IMR-90 (cell line): ENCODE data around the gene SMC4. TPM values are rescaled to one million over a fixed set of nuclear protein-coding genes. Genes with fewer than 3 reads are reported as not detected.

Source experiments
- ATAC-seq: fragments of 200-7000 bp; cut with Tn5 transposase; 2 replicates; pipeline ENCODE4 v1.9.1; 2020; ENCODE audit warnings: low read depth, mild to moderate bottlenecking, moderate library complexity
- BruUV-seq: library from RNA; stranded (reverse); fragments of 400-500 nt; replicated peaks from 2 replicates; lab custom pipeline; 2021; lab: Mats Ljungman, UMichigan
- CTCF ChIA-PET: fragments of 300-600 bp; formaldehyde crosslinking; extraction: SDS; loops from one replicate; lab custom pipeline; 2021; ENCODE audit warnings: antibody characterized with exemption; lab: Yijun Ruan, JAX
- POLR2A ChIA-PET: fragments of 300-600 bp; sonication (Branson Sonifier 250); formaldehyde crosslinking; loops from one replicate; lab custom pipeline; 2022; ENCODE audit warnings: antibody characterized with exemption; ENCODE audit not compliant: unreplicated experiment; lab: Charles Lee
- DNase-seq: peaks from one replicate; pipeline ENCODE4 v3.0.0; 2013
- H2AFZ ChIP-seq: replicated peaks from 2 replicates; pipeline ENCODE3; 2013; ENCODE audit warnings: low read length, mild to moderate bottlenecking; ENCODE audit not compliant: poor library complexity
- H2AK5ac ChIP-seq: 2 replicates; pipeline ENCODE4 v1.6.1; 2013; ENCODE audit warnings: low read depth, low read length, inconsistent platforms
- H2AK9ac ChIP-seq: replicated peaks from 2 replicates; pipeline ENCODE3; 2013; ENCODE audit warnings: mild to moderate bottlenecking, low read depth, low read length, moderate library complexity; ENCODE audit not compliant: poor library complexity
- H2BK120ac ChIP-seq: 2 replicates; pipeline ENCODE4 v1.6.1; 2013; ENCODE audit warnings: low read depth, low read length, inconsistent platforms
- H2BK15ac ChIP-seq: 3 replicates; pipeline ENCODE4 v1.6.1; 2013; ENCODE audit warnings: low read depth, low read length, inconsistent platforms
- H2BK20ac ChIP-seq: 2 replicates; pipeline ENCODE4 v1.6.1; 2013; ENCODE audit warnings: low read depth, mild to moderate bottlenecking, inconsistent platforms, low read length, moderate library complexity
- H2BK5ac ChIP-seq: 2 replicates; pipeline ENCODE4 v1.6.1; 2013; ENCODE audit warnings: mild to moderate bottlenecking, low read depth, low read length, inconsistent platforms; ENCODE audit not compliant: poor library complexity, severe bottlenecking
- H3K14ac ChIP-seq: replicated peaks from 2 replicates; pipeline ENCODE4 v1.6.1; 2013; ENCODE audit warnings: low read depth, low read length, inconsistent platforms
- H3K18ac ChIP-seq: 2 replicates; pipeline ENCODE4 v1.6.1; 2013; ENCODE audit warnings: low read depth, low read length, control low read depth
- H3K23ac ChIP-seq: 2 replicates; pipeline ENCODE4 v1.6.1; 2013; ENCODE audit warnings: low read depth, low read length, inconsistent platforms
- H3K27ac ChIP-seq: 2 replicates; pipeline ENCODE4 v1.5.1; 2013; ENCODE audit warnings: mild to moderate bottlenecking, control low read depth, low read length; ENCODE audit not compliant: insufficient read depth
- H3K27me3 ChIP-seq: 2 replicates; pipeline ENCODE4 v1.6.1; 2013; ENCODE audit warnings: low read length; ENCODE audit not compliant: control insufficient read depth, insufficient read depth
- H3K36me3 ChIP-seq: 2 replicates; pipeline ENCODE4 v1.6.1; 2013; ENCODE audit warnings: low read length, mixed read lengths; ENCODE audit not compliant: control insufficient read depth, insufficient read depth
- H3K4ac ChIP-seq: 2 replicates; pipeline ENCODE4 v1.6.1; 2013; ENCODE audit warnings: low read depth, low read length, inconsistent platforms
- H3K4me1 ChIP-seq: 2 replicates; pipeline ENCODE4 v1.6.1; 2013; ENCODE audit warnings: low read length, mixed read lengths; ENCODE audit not compliant: control insufficient read depth, insufficient read depth
- H3K4me2 ChIP-seq: 2 replicates; pipeline ENCODE4 v1.6.1; 2013; ENCODE audit warnings: low read depth, mild to moderate bottlenecking, control low read depth, low read length, moderate library complexity
- H3K4me3 ChIP-seq: 2 replicates; pipeline ENCODE4 v1.5.1; 2013; ENCODE audit warnings: low read depth, mild to moderate bottlenecking, control low read depth, low read length, moderate library complexity; ENCODE audit not compliant: insufficient read depth
- H3K56ac ChIP-seq: 2 replicates; pipeline ENCODE4 v1.6.1; 2013; ENCODE audit warnings: low read length, inconsistent platforms; ENCODE audit not compliant: insufficient read depth; ENCODE audit errors: extremely low read depth
- H3K79me1 ChIP-seq, 2 experiments: 2 replicates each; pipeline ENCODE4 v1.6.1; 2013; ENCODE audit warnings: low read length in 2 of 2, inconsistent platforms in 1 of 2, low read depth in 1 of 2
- H3K9ac ChIP-seq: 2 replicates; pipeline ENCODE4 v1.6.1; 2013; ENCODE audit warnings: low read depth, low read length, control low read depth
- H3K9me1 ChIP-seq: 2 replicates; pipeline ENCODE4 v1.6.1; 2013; ENCODE audit warnings: low read length, inconsistent platforms; ENCODE audit not compliant: insufficient read depth
- H3K9me3 ChIP-seq: 2 replicates; pipeline ENCODE4 v1.6.1; 2013; ENCODE audit warnings: low read length; ENCODE audit not compliant: control insufficient read depth, insufficient read depth
- H4K20me1 ChIP-seq: 2 replicates; pipeline ENCODE4 v1.6.1; 2013; ENCODE audit warnings: low read length, inconsistent platforms; ENCODE audit not compliant: insufficient read depth
- H4K5ac ChIP-seq: 2 replicates; pipeline ENCODE4 v1.6.1; 2013; ENCODE audit warnings: mild to moderate bottlenecking, low read depth, low read length, control low read depth
- H4K8ac ChIP-seq, 2 experiments: 2 replicates each; pipeline ENCODE4 v1.6.1; 2013; ENCODE audit warnings: low read depth in 2 of 2, low read length in 2 of 2, control low read depth in 1 of 2, inconsistent platforms in 1 of 2
- H4K91ac ChIP-seq: 2 replicates; pipeline ENCODE4 v1.6.1; 2013; ENCODE audit warnings: low read depth, low read length, inconsistent platforms; ENCODE audit not compliant: insufficient read depth
- BHLHE40 ChIP-seq: fragments of 150-350 bp; IDR thresholded peaks from 2 replicates; pipeline ENCODE4 v1.6.1; 2016; ENCODE audit warnings: mild to moderate bottlenecking, low read depth, low read length
- CEBPB ChIP-seq: IDR thresholded peaks from 2 replicates; pipeline ENCODE4 v1.6.1; 2012; ENCODE audit warnings: low read depth, low read length, improper control_type of control experiment
- CHD1 ChIP-seq: IDR thresholded peaks from 2 replicates; pipeline ENCODE4 v1.6.1; 2012; ENCODE audit warnings: low read depth, low read length, improper control_type of control experiment
- CTCF ChIP-seq: conservative IDR thresholded peaks from 2 replicates; pipeline ENCODE4 v1.5.1; 2012; ENCODE audit warnings: mild to moderate bottlenecking, low read depth, low read length, improper control_type of control experiment
- FOS ChIP-seq: fragments of 150-350 bp; IDR thresholded peaks from 2 replicates; pipeline ENCODE4 v1.6.1; 2016; ENCODE audit warnings: low read depth, low read length
- MAFK ChIP-seq: IDR thresholded peaks from 2 replicates; pipeline ENCODE4 v1.6.1; 2012; ENCODE audit warnings: low read depth, low read length, improper control_type of control experiment
- MAZ ChIP-seq: IDR thresholded peaks from 2 replicates; pipeline ENCODE4 v1.6.1; 2012; ENCODE audit warnings: low read depth, mild to moderate bottlenecking, low read length, improper control_type of control experiment, moderate library complexity, borderline replicate concordance
- MXI1 ChIP-seq: IDR thresholded peaks from 2 replicates; pipeline ENCODE4 v1.6.1; 2012; ENCODE audit warnings: low read depth, mild to moderate bottlenecking, low read length, moderate library complexity, borderline replicate concordance
- NFE2L2 ChIP-seq: fragments of 150-350 bp; IDR thresholded peaks from 2 replicates; pipeline ENCODE4 v1.6.1; 2016; ENCODE audit warnings: low read depth, mild to moderate bottlenecking, low read length
- POLR2A ChIP-seq: IDR thresholded peaks from 2 replicates; pipeline ENCODE4 v1.6.1; 2012; ENCODE audit warnings: mild to moderate bottlenecking, low read depth, low read length
- RAD21 ChIP-seq: IDR thresholded peaks from 2 replicates; pipeline ENCODE4 v1.6.1; 2012; ENCODE audit warnings: low read length, improper control_type of control experiment
- RCOR1 ChIP-seq: IDR thresholded peaks from 2 replicates; pipeline ENCODE4 v1.6.1; 2012; ENCODE audit warnings: mild to moderate bottlenecking, low read length, improper control_type of control experiment; ENCODE audit not compliant: insufficient replicate concordance
- RFX5 ChIP-seq: IDR thresholded peaks from 2 replicates; pipeline ENCODE4 v1.8.0; 2012; ENCODE audit warnings: low read depth, mild to moderate bottlenecking, low read length, moderate library complexity
- SMC3 ChIP-seq: fragments of 150-350 bp; IDR thresholded peaks from 2 replicates; pipeline ENCODE4 v1.6.1; 2016; ENCODE audit warnings: low read depth, mild to moderate bottlenecking, antibody characterized with exemption, low read length, moderate library complexity
- WGBS, 2 experiments: methylation state at CpG; one replicate each; pipeline versions ENCODE4 v1.1.5 to v1.1.7; 2013; ENCODE audit warnings: missing lambda C conversion rate in 2 of 2; ENCODE audit not compliant: insufficient read length in 1 of 2; ENCODE audit errors: extremely low coverage in 2 of 2; 5-methylcytosine and 5-hydroxymethylcytosine counted together
- dilution Hi-C: fragments of 300-500 bp; cut with HindIII; formaldehyde crosslinking; loops from one replicate; pipeline ENCODE4 v1.14.3; 2018; ENCODE audit warnings: low sequenced_read_pairs; ENCODE audit not compliant: unreplicated experiment
- in situ Hi-C: fragments of 300-500 bp; cut with MboI; formaldehyde crosslinking; loops from 3 replicates; pipeline ENCODE4 v1.14.3; 2019; ENCODE audit warnings: low sequenced_read_pairs, inconsistent platforms, mixed read lengths
- intact Hi-C: fragments of 100-400 bp; cut with micrococcal nuclease; formaldehyde crosslinking; loops from 2 replicates; pipeline ENCODE4 v1.10.0; 2022
- polyA plus RNA-seq, 3 experiments: library from polyadenylated mRNA; depleted of rRNA; stranded (reverse); fragments of >200 nt; gene quantifications; 2 replicates each; pipeline ENCODE4 v1.2.3, GENCODE V29; 2012; ENCODE audit warnings: low replicate concordance in 1 of 3
- total RNA-seq: library from RNA; depleted of rRNA; stranded (reverse); fragments of >200 nt; gene quantifications from 2 replicates; pipeline ENCODE4 v1.2.3, GENCODE V29; 2012
- TF ChIP-seq, protein P1 (sequence below): fragments of 150-350 bp; IDR thresholded peaks from 2 replicates; pipeline ENCODE4 v1.6.1; 2016; ENCODE audit warnings: low read depth, mild to moderate bottlenecking, low read length, moderate library complexity, borderline replicate concordance

Gene SMC4
- total and polyA plus RNA-seq, 2 of the 4 experiments (the other 2 are of a cell fraction) = 48.8 to 50.1 TPM

DNA sequence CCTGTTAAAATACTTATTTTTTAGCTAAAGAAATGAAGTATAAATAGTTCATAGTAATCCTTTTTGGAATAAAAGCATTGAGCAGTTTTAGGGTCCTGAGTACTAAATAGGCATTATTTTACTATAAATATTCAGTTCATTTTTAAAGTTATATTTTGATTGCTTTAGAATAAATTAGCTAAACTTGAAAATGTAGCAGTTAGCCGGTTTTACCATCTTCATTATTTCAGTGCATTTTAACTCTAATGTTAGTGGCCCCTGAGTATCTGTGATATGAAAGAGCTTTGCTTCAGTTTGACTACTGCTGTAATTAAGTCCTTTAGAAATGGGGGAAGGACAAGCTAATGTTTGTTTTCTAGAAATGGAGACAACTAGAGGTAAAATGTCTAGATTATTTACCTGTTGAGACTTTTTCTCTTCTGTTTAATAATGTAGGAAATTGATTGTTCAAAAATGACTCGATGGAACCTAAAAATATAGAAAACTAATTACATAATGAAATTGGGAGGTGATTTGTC is 3.6 kb downstream of the SMC4 start:
- no peaks in the 10 kb centered on the region; the same call in 1 of the 2 replicates for H3K36me3 ChIP-seq
- H4K91ac ChIP-seq = no peak overlapping the region
- POLR2A ChIA-PET = no interaction called here
- H3K4ac ChIP-seq = no peak overlapping the region
- H3K4me2 ChIP-seq = peak overlapping the region; percentile 93
- H3K27me3 ChIP-seq = no peaks in the 10 kb centered on the region
- no peaks in the 10 kb centered on the region for H3K4me1 ChIP-seq
- H3K79me1 ChIP-seq = peaks cover 0 to 10% of the 10 kb centered on the region in 2 experiments; a peak in 2 of 4 replicates
- ATAC-seq = no peak
- H2BK20ac ChIP-seq = no peak overlapping the region
- H4K20me1 ChIP-seq = peaks cover 3% of the 10 kb centered on the region
- no peak overlapping the region for H2AFZ ChIP-seq
- peak overlapping the region in 1 of 2 experiments; percentile 28; a peak in 1 of 4 replicates for H4K8ac ChIP-seq
- H3K14ac ChIP-seq = no peak overlapping the region
- CTCF ChIA-PET = no interaction called here
- BruUV-seq = no TSS peak
- peak; percentile 23 for DNase-seq
- no peak overlapping the region for H2BK15ac ChIP-seq
- H2AK9ac ChIP-seq = no peak overlapping the region
- in situ Hi-C loops = loop anchor here (25.0 kb wide), 1 partner anchor 516 kb away; no protein-coding TSS in a partner anchor
- no peak overlapping the region for H2AK5ac ChIP-seq
- no peaks in the 10 kb centered on the region for H3K9me1 ChIP-seq
- no peak overlapping the region for H3K18ac ChIP-seq
- intact Hi-C loops = loop anchor here (2.0 to 5.0 kb wide), 2 partner anchors 46 to 366 kb away; partner anchors contain the start of gene TRIM59
- H3K56ac ChIP-seq = no peak overlapping the region
- peak overlapping the region; percentile 20; the same call in 1 of the 2 replicates for H3K27ac ChIP-seq
- H3K23ac ChIP-seq = peak overlapping the region; percentile 40; the same call in 1 of the 2 replicates
- no peak overlapping the region for H3K4me3 ChIP-seq
- no CpG with 5 or more reads among the region's 2 CpGs for WGBS, 2 experiments
- peak overlapping the region; percentile 76 for H2BK5ac ChIP-seq
- no peak overlapping the region; the same call in 1 of the 2 replicates for H2BK120ac ChIP-seq
- TF ChIP-seq MXI1 (no peak), RCOR1 (no peak), POLR2A (no peak), BHLHE40 (no peak), SMC3 (no peak), MAZ (no peak), MAFK (no peak), FOS (no peak), CEBPB (no peak), NFE2L2 (no peak), RFX5 (no peak), RAD21 (no peak), CTCF (no peak), CHD1 (no peak)
- TF ChIP-seq, protein P1, sequence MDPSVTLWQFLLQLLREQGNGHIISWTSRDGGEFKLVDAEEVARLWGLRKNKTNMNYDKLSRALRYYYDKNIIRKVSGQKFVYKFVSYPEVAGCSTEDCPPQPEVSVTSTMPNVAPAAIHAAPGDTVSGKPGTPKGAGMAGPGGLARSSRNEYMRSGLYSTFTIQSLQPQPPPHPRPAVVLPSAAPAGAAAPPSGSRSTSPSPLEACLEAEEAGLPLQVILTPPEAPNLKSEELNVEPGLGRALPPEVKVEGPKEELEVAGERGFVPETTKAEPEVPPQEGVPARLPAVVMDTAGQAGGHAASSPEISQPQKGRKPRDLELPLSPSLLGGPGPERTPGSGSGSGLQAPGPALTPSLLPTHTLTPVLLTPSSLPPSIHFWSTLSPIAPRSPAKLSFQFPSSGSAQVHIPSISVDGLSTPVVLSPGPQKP = no peak
- dilution Hi-C loops = no loop called here
- H3K9ac ChIP-seq = peak overlapping the region; percentile 34; the same call in 1 of the 2 replicates
- no peaks in the 10 kb centered on the region for H3K9me3 ChIP-seq
- no peak overlapping the region for H4K5ac ChIP-seq
